B cell (primary cell): ENCODE results near the gene LGALS14. TPM values are rescaled to one million over a fixed set of nuclear protein-coding genes. Genes with fewer than 3 reads are reported as not detected.

Experiments used
- ATAC-seq: fragments of 200-7000 bp; cut with Tn5 transposase; one replicate; pipeline ENCODE4 v1.10.0; 2021; ENCODE audit warnings: low read depth, mild to moderate bottlenecking, moderate number of reproducible peaks, moderate library complexity
- CTCF ChIA-PET: fragments of 350-600 bp; sonication (Branson Sonifier 250); formaldehyde crosslinking; loops from one replicate; lab custom pipeline; 2021; ENCODE audit warnings: antibody characterized with exemption, inconsistent platforms; lab: Charles Lee
- POLR2A ChIA-PET: fragments of 350-600 bp; sonication (Branson Sonifier 250); formaldehyde crosslinking; loops from one replicate; lab custom pipeline; 2021; ENCODE audit warnings: antibody characterized with exemption; lab: Charles Lee
- DNase-seq: peaks from one replicate; pipeline ENCODE4 v3.0.0; 2013
- H2AFZ ChIP-seq: 2 replicates; pipeline ENCODE4 v1.6.1; 2012; ENCODE audit warnings: mild to moderate bottlenecking, low read depth, low read length; ENCODE audit not compliant: insufficient read depth, poor library complexity, severe bottlenecking
- H3K27ac ChIP-seq, 2 donors: 1 replicate in 1 of 2; 2 replicates in 1 of 2; pipeline ENCODE4 v1.5.1; 2012 to 2013; ENCODE audit warnings: low read length in 2 of 2, mild to moderate bottlenecking in 2 of 2, moderate library complexity in 1 of 2
- H3K27me3 ChIP-seq, 4 experiments: fragments of 200-600 bp in 1 of 4; sonication (generic) in 1 of 4; replicated peaks in 1 of 4; 1 replicate in 2 of 4; 2 replicates in 2 of 4; pipeline versions ENCODE4 v1.6.1 to v1.7.0; 2013 to 2016; ENCODE audit warnings: low read length in 3 of 4, mild to moderate bottlenecking in 2 of 4, mixed read lengths in 1 of 4, moderate library complexity in 1 of 4; ENCODE audit not compliant: insufficient read depth in 4 of 4, control insufficient read depth in 3 of 4; ENCODE audit errors: control extremely low read depth in 1 of 4
- H3K36me3 ChIP-seq, 2 experiments: replicated peaks in 1 of 2; 1 replicate in 1 of 2; 2 replicates in 1 of 2; pipeline versions ENCODE4 v1.6.1 to v1.7.1; 2013; ENCODE audit warnings: low read length in 1 of 2; ENCODE audit not compliant: insufficient read depth in 2 of 2, control insufficient read depth in 1 of 2; ENCODE audit errors: control extremely low read depth in 1 of 2, extremely low read depth in 1 of 2
- H3K4me1 ChIP-seq, 2 donors: fragments of 200-600 bp in 1 of 2; sonication (generic) in 1 of 2; 1 replicate in 1 of 2; 2 replicates in 1 of 2; pipeline versions ENCODE4 v1.5.1 to v1.6.1; 2013 to 2017; ENCODE audit warnings: low read length in 2 of 2; ENCODE audit not compliant: control insufficient read depth in 2 of 2, insufficient read depth in 2 of 2
- H3K4me2 ChIP-seq: replicated peaks from 2 replicates; pipeline ENCODE3; 2012; ENCODE audit warnings: mild to moderate bottlenecking, low read depth, low read length; ENCODE audit not compliant: poor library complexity, severe bottlenecking
- H3K4me3 ChIP-seq, 5 experiments: fragments of 200-600 bp in 1 of 5; sonication (generic) in 1 of 5; 1 replicate in 3 of 5; 2 replicates in 2 of 5; pipeline versions ENCODE4 v1.5.1 to v1.7.0; 2011 to 2016; ENCODE audit warnings: low read length in 4 of 5, mild to moderate bottlenecking in 4 of 5, low read depth in 2 of 5, control low read depth in 1 of 5, moderate library complexity in 1 of 5; ENCODE audit not compliant: insufficient read depth in 1 of 5; ENCODE audit errors: control extremely low read depth in 1 of 5, extremely low read depth in 1 of 5
- H3K79me2 ChIP-seq: fragments of 200-600 bp; sonication (generic); one replicate; pipeline ENCODE4 v1.6.0; 2016; ENCODE audit warnings: low read length; ENCODE audit not compliant: control insufficient read depth, insufficient read depth
- H3K9ac ChIP-seq: fragments of 200-600 bp; sonication (generic); 2 replicates; pipeline ENCODE4 v1.6.1; 2017; ENCODE audit warnings: mild to moderate bottlenecking, low read length, moderate library complexity
- H3K9me3 ChIP-seq, 3 donors: one replicate each; pipeline versions ENCODE4 v1.6.1 to v1.7.1; 2013; ENCODE audit warnings: low read length in 2 of 3; ENCODE audit not compliant: control insufficient read depth in 2 of 3, insufficient read depth in 1 of 3; ENCODE audit errors: control extremely low read depth in 1 of 3
- H4K20me1 ChIP-seq: 2 replicates; pipeline ENCODE4 v1.6.0; 2012; ENCODE audit warnings: mild to moderate bottlenecking, low read length; ENCODE audit not compliant: insufficient read depth, control insufficient read depth, poor library complexity, severe bottlenecking
- H3K27ac Mint-ChIP-seq: one replicate; pipeline ENCODE4 v1.8.0; 2021; ENCODE audit warnings: mixed read lengths
- H3K27me3 Mint-ChIP-seq: one replicate; pipeline ENCODE4 v1.8.0; 2021; ENCODE audit warnings: mixed read lengths
- H3K4me1 Mint-ChIP-seq: one replicate; pipeline ENCODE4 v1.8.0; 2021; ENCODE audit warnings: mixed read lengths
- H3K4me3 Mint-ChIP-seq: one replicate; pipeline ENCODE4 v1.8.0; 2021; ENCODE audit warnings: mixed read lengths
- H3K9me3 Mint-ChIP-seq: one replicate; pipeline ENCODE4 v1.8.0; 2022; ENCODE audit warnings: mixed read lengths; ENCODE audit not compliant: insufficient read depth
- EZH2 ChIP-seq: IDR thresholded peaks from 2 replicates; pipeline ENCODE4 v1.6.1; 2012; ENCODE audit warnings: borderline replicate concordance, low read depth, mild to moderate bottlenecking, moderate library complexity, low read length; ENCODE audit not compliant: insufficient read depth, poor library complexity, severe bottlenecking
- WGBS: methylation state at CpG from one replicate; pipeline ENCODE4 v1.1.5; 2013; ENCODE audit warnings: missing lambda C conversion rate; ENCODE audit not compliant: insufficient coverage; 5-methylcytosine and 5-hydroxymethylcytosine counted together
- intact Hi-C: fragments of 100-400 bp; cut with micrococcal nuclease; formaldehyde crosslinking; loops from one replicate; pipeline ENCODE4 v1.10.0; 2022
- polyA plus RNA-seq: library from polyadenylated mRNA; depleted of rRNA; stranded (reverse); fragments of >200 nt; gene quantifications from 2 replicates; pipeline ENCODE4 v1.2.3, GENCODE V29; 2012
- total RNA-seq, 2 donors: library from RNA; stranded (reverse); fragments of 120-200 nt in 1 of 2; gene quantifications; 1 replicate in 1 of 2; 2 replicates in 1 of 2; pipeline versions ENCODE4 v1.2.3 to v1.2.4, GENCODE V29; 2013 to 2022
- TF ChIP-seq, protein P1 (sequence below): fragments of 200-600 bp; IDR thresholded peaks from one replicate; pipeline ENCODE4 v1.8.0; 2022; ENCODE audit warnings: antibody characterized with exemption, mild to moderate bottlenecking

The LGALS14 gene
- total and polyA plus RNA-seq, 2 donors (not counting 1 experiment from before 2014, with no cell fraction given) = not detected

DNA sequence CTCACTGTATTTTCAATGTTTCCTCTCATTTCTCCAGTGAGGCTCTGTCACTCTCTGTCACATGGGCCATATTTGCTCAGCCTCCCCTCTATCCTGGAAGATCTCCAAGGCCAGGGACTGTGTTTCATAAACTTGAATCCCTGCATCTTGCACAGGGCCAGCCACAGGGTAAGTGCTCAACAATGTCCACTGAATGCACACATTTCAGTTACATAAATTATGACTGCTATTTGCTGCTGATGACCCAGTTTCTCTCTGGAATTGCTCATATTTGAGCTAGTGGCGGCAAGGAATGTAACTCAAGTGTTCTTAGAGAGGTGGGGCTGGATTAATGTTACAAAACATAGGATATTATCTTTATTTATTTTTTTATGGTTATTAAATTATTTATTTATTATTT is 27.4 kb downstream of the LGALS14 start:
- no peak overlapping the region for H3K9ac ChIP-seq
- DNase-seq (no peak), ATAC-seq (no peak)
- no peaks in the 10 kb centered on the region for H3K9me3 ChIP-seq
- no peaks in the 10 kb centered on the region for H3K4me1 ChIP-seq
- Mint-ChIP-seq H3K27ac (no peak overlapping the region), H3K9me3 (no peaks in the 10 kb centered on the region), H3K27me3 (peaks cover 37% of the 10 kb centered on the region), H3K4me3 (no peak overlapping the region), H3K4me1 (no peaks in the 10 kb centered on the region)
- H3K27ac ChIP-seq = no peak overlapping the region
- no peak overlapping the region for H3K4me2 ChIP-seq
- H3K27me3 ChIP-seq = peaks cover 0 to 9% (median 0%) of the 10 kb centered on the region in 4 experiments
- H3K79me2 ChIP-seq = no peaks in the 10 kb centered on the region
- intact Hi-C loops = no loop called here
- no CpG with 5 or more reads among the region's 1 CpG for WGBS
- H3K4me3 ChIP-seq = no peak overlapping the region
- CTCF ChIA-PET = no interaction called here
- TF ChIP-seq, protein P1, sequence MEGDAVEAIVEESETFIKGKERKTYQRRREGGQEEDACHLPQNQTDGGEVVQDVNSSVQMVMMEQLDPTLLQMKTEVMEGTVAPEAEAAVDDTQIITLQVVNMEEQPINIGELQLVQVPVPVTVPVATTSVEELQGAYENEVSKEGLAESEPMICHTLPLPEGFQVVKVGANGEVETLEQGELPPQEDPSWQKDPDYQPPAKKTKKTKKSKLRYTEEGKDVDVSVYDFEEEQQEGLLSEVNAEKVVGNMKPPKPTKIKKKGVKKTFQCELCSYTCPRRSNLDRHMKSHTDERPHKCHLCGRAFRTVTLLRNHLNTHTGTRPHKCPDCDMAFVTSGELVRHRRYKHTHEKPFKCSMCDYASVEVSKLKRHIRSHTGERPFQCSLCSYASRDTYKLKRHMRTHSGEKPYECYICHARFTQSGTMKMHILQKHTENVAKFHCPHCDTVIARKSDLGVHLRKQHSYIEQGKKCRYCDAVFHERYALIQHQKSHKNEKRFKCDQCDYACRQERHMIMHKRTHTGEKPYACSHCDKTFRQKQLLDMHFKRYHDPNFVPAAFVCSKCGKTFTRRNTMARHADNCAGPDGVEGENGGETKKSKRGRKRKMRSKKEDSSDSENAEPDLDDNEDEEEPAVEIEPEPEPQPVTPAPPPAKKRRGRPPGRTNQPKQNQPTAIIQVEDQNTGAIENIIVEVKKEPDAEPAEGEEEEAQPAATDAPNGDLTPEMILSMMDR = no peak
- no peak for TF ChIP-seq EZH2
- no peak overlapping the region for H2AFZ ChIP-seq
- H3K36me3 ChIP-seq = no peaks in the 10 kb centered on the region
- H4K20me1 ChIP-seq = no peaks in the 10 kb centered on the region
- POLR2A ChIA-PET = no interaction called here

DNA sequence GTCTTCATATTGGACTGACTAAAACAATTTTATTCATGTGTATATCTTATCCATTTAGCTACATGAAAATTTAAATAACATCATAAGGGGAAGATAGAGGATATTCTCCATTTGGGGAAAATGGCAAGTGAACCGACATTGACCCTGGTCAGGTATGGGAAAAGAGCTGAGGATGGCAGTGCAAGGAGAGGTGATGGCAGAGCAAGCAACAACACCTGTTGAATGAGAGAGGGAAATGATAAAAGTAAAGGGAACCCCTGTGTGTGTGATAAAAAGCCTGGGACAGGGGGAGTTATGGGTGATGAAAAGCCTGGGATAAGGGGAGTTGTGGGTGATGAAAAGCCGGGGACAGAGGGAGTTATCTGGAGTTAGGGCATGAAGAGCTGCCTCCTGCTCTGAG is 29.6 kb downstream of the LGALS14 start:
- intact Hi-C loops = no loop called here
- Histone ChIP-seq H3K36me3 (no peaks in the 10 kb centered on the region), H4K20me1 (no peaks in the 10 kb centered on the region), H3K4me2 (no peak overlapping the region), H3K79me2 (no peaks in the 10 kb centered on the region), H3K4me1 (no peaks in the 10 kb centered on the region), H3K27me3 (peaks cover 0 to 9% (median 2%) of the 10 kb centered on the region in 4 experiments), H3K4me3 (no peak overlapping the region), H3K9ac (no peak overlapping the region), H2AFZ (no peak overlapping the region), H3K27ac (no peak overlapping the region), H3K9me3 (no peaks in the 10 kb centered on the region)
- 100% methylated on average over 2 of the region's 2 CpGs for WGBS
- ATAC-seq (no peak), DNase-seq (no peak)
- peaks cover 39% of the 10 kb centered on the region for H3K27me3 Mint-ChIP-seq
- H3K4me3 Mint-ChIP-seq = no peak overlapping the region
- TF ChIP-seq EZH2 = no peak
- no peaks in the 10 kb centered on the region for H3K9me3 Mint-ChIP-seq
- H3K27ac Mint-ChIP-seq = no peak overlapping the region
- H3K4me1 Mint-ChIP-seq = no peaks in the 10 kb centered on the region
- CTCF ChIA-PET = no interaction called here
- POLR2A ChIA-PET = no interaction called here
